HepG2 (cell line): ENCODE data around the gene KATNB1. TPM values are rescaled to one million over a fixed set of nuclear protein-coding genes. Genes with fewer than 3 reads are reported as not detected.

ENCODE experiments used
- ATAC-seq: fragments of 200-7000 bp; cut with Tn5 transposase; 3 replicates; pipeline ENCODE4 v1.9.1; 2020; ENCODE audit warnings: mild to moderate bottlenecking, moderate library complexity
- BruUV-seq: library from RNA; stranded (reverse); fragments of 400-500 nt; replicated peaks from 2 replicates; lab custom pipeline; 2021; lab: Mats Ljungman, UMichigan
- CTCF ChIA-PET: fragments of 300-600 bp; formaldehyde crosslinking; extraction: SDS; loops from one replicate; lab custom pipeline; 2021; ENCODE audit warnings: low total read pairs, inconsistent platforms, low intra/inter-chr PET ratio; lab: Yijun Ruan, JAX
- POLR2A ChIA-PET: fragments of 350-600 bp; sonication (Branson Sonifier 250); formaldehyde crosslinking; loops from one replicate; lab custom pipeline; 2020; ENCODE audit warnings: antibody characterized with exemption, inconsistent platforms; lab: Yijun Ruan, JAX
- DNase-seq: peaks from one replicate; pipeline ENCODE4 v3.0.0-alpha.2; 2015; ENCODE audit warnings: low spot score
- FAIRE-seq: peaks from 3 replicates; lab custom pipeline; 2011; peaks lifted over from hg19 to GRCh38; lab: Jason Lieb, UNC
- H2AFZ ChIP-seq: one replicate; pipeline ENCODE4 v1.6.1; 2011; ENCODE audit warnings: low read length, inconsistent platforms
- H3K27ac ChIP-seq: fragments of 300-600 bp; 3 replicates; pipeline ENCODE4 v1.8.0; 2011; ENCODE audit warnings: mixed run types, mild to moderate bottlenecking, mixed read lengths, low read length, inconsistent platforms; ENCODE audit not compliant: insufficient read depth; ENCODE audit errors: extremely low read length
- H3K27me3 ChIP-seq, 2 experiments: fragments of 200-600 bp in 1 of 2; 2 replicates in 1 of 2; 3 replicates in 1 of 2; pipeline versions ENCODE4 v1.6.0 to v1.8.0; 2011; ENCODE audit warnings: low read length in 2 of 2, mild to moderate bottlenecking in 2 of 2, moderate library complexity in 2 of 2, inconsistent platforms in 1 of 2; ENCODE audit not compliant: insufficient read depth in 2 of 2, control insufficient read depth in 1 of 2
- H3K36me3 ChIP-seq, 2 experiments: fragments of 200-600 bp in 1 of 2; replicated peaks in 1 of 2; 2 replicates in 1 of 2; 3 replicates in 1 of 2; pipeline versions ENCODE4 v1.5.1 to v1.8.0; 2011; ENCODE audit warnings: low read length in 2 of 2, inconsistent platforms in 1 of 2; ENCODE audit not compliant: insufficient read depth in 2 of 2, control insufficient read depth in 1 of 2
- H3K4me1 ChIP-seq: 2 replicates; pipeline ENCODE4 v1.5.1; 2012; ENCODE audit warnings: low read length, inconsistent platforms; ENCODE audit not compliant: insufficient read depth
- H3K4me2 ChIP-seq: 2 replicates; pipeline ENCODE4 v1.6.0; 2011; ENCODE audit warnings: low read depth, low read length, inconsistent platforms
- H3K4me3 ChIP-seq, 3 experiments: fragments of 200-600 bp in 1 of 3; sonication (generic), shearing (Covaris generic) in 1 of 3; replicated peaks in 1 of 3; 2 replicates each; pipeline ENCODE4 v1.5.1; 2011 to 2016; ENCODE audit warnings: low read length in 3 of 3, inconsistent platforms in 2 of 3, low read depth in 2 of 3, mild to moderate bottlenecking in 2 of 3, control low read depth in 1 of 3, mixed read lengths in 1 of 3; ENCODE audit not compliant: insufficient read depth in 1 of 3
- H3K79me2 ChIP-seq: one replicate; pipeline ENCODE4 v1.6.1; 2011; ENCODE audit warnings: low read length, inconsistent platforms; ENCODE audit not compliant: insufficient read depth
- H3K9ac ChIP-seq: 2 replicates; pipeline ENCODE4 v1.6.0; 2011; ENCODE audit warnings: mild to moderate bottlenecking, low read depth, low read length, inconsistent platforms; ENCODE audit not compliant: insufficient read depth
- H3K9me3 ChIP-seq: 2 replicates; pipeline ENCODE4 v1.5.1; 2012; ENCODE audit warnings: mild to moderate bottlenecking, low read length
- H4K20me1 ChIP-seq: 2 replicates; pipeline ENCODE4 v1.6.0; 2011; ENCODE audit warnings: inconsistent platforms, mild to moderate bottlenecking, low read length, moderate library complexity; ENCODE audit not compliant: insufficient read depth
- ARNTL ChIP-seq: sonication (generic); formaldehyde crosslinking; IDR thresholded peaks from 2 replicates; pipeline ENCODE4 v1.4.0; 2020; ENCODE audit warnings: mild to moderate bottlenecking, missing genetic modification reagents
- ELF3 ChIP-seq: IDR thresholded peaks from 2 replicates; pipeline ENCODE4 v1.6.1; 2016; ENCODE audit warnings: missing genetic modification reagents, missing compliant biosample characterization
- FOXO1 ChIP-seq: sonication (generic); formaldehyde crosslinking; IDR thresholded peaks from 2 replicates; pipeline ENCODE4 v1.4.0; 2020; ENCODE audit warnings: missing genetic modification reagents
- NAIF1 ChIP-seq: sonication (generic); formaldehyde crosslinking; IDR thresholded peaks from 2 replicates; pipeline ENCODE4 v1.5.0; 2020; ENCODE audit warnings: mild to moderate bottlenecking, missing genetic modification reagents, borderline replicate concordance
- PHF21A ChIP-seq: sonication (generic); formaldehyde crosslinking; IDR thresholded peaks from 2 replicates; pipeline ENCODE4 v1.5.0; 2020; ENCODE audit warnings: mild to moderate bottlenecking, missing genetic modification reagents
- RXRB ChIP-seq: IDR thresholded peaks from 2 replicates; pipeline ENCODE4 v1.6.1; 2016; ENCODE audit warnings: borderline replicate concordance, missing genetic modification reagents, missing compliant biosample characterization
- SNAI1 ChIP-seq: sonication (generic); formaldehyde crosslinking; IDR thresholded peaks from 2 replicates; pipeline ENCODE4 v1.5.0; 2020; ENCODE audit warnings: mild to moderate bottlenecking, missing genetic modification reagents, borderline replicate concordance
- ZBTB7B ChIP-seq: sonication (generic); formaldehyde crosslinking; IDR thresholded peaks from 2 replicates; pipeline ENCODE4 v1.4.0; 2020; ENCODE audit warnings: missing genetic modification reagents
- ZFP41 ChIP-seq: sonication (generic); formaldehyde crosslinking; IDR thresholded peaks from 2 replicates; pipeline ENCODE4 v1.4.0; 2020; ENCODE audit warnings: mild to moderate bottlenecking, missing genetic modification reagents, borderline replicate concordance
- ZNF281 ChIP-seq: sonication (generic); formaldehyde crosslinking; IDR thresholded peaks from 2 replicates; pipeline ENCODE4 v1.4.0; 2020; ENCODE audit warnings: missing genetic modification reagents, borderline replicate concordance
- ZNF292 ChIP-seq: sonication (generic); formaldehyde crosslinking; IDR thresholded peaks from 2 replicates; pipeline ENCODE4 v1.8.1; 2022; ENCODE audit warnings: mild to moderate bottlenecking, low read depth, missing genetic modification reagents, borderline replicate concordance
- ZNF33A ChIP-seq: sonication (generic); formaldehyde crosslinking; IDR thresholded peaks from 2 replicates; pipeline ENCODE4 v1.5.1; 2020; ENCODE audit warnings: missing genetic modification reagents, mild to moderate bottlenecking, moderate library complexity, borderline replicate concordance
- ZNF460 ChIP-seq: sonication (generic); formaldehyde crosslinking; IDR thresholded peaks from 2 replicates; pipeline ENCODE4 v1.5.1; 2020; ENCODE audit warnings: missing genetic modification reagents, mild to moderate bottlenecking, borderline replicate concordance
- ZNF598 ChIP-seq: sonication (generic); formaldehyde crosslinking; IDR thresholded peaks from 2 replicates; pipeline ENCODE4 v1.5.1; 2020; ENCODE audit warnings: mild to moderate bottlenecking, missing genetic modification reagents, borderline replicate concordance
- ZNF605 ChIP-seq: sonication (generic); formaldehyde crosslinking; IDR thresholded peaks from 2 replicates; pipeline ENCODE4 v1.8.0; 2022; ENCODE audit warnings: mild to moderate bottlenecking, missing genetic modification reagents
- ZSCAN30 ChIP-seq: sonication (generic); formaldehyde crosslinking; IDR thresholded peaks from 2 replicates; pipeline ENCODE4 v1.5.0; 2020; ENCODE audit warnings: mild to moderate bottlenecking, missing genetic modification reagents
- WGBS: methylation state at CpG from one replicate; pipeline ENCODE4 v1.1.6; 2017; ENCODE audit warnings: low lambda C conversion rate; 5-methylcytosine and 5-hydroxymethylcytosine counted together
- in situ Hi-C: cut with HindIII; loops from 2 replicates; pipeline ENCODE4 v1.10.0; 2017; ENCODE audit warnings: low pct_unique_long_range_greater_than_20kb; ENCODE audit not compliant: extremely low pct_ligation_motif_present
- intact Hi-C: fragments of 100-400 bp; cut with micrococcal nuclease; formaldehyde crosslinking; loops from one replicate; pipeline ENCODE4 v1.10.0; 2022; ENCODE audit not compliant: unreplicated experiment
- polyA plus RNA-seq, 8 experiments: library from polyadenylated mRNA; depleted of rRNA in 3 of 8; stranded (reverse) in 7 of 8; unstranded in 1 of 8; fragments of >200 nt; fragmentation: Illumina TruSeq in 4 of 8; extraction: Trizol in 4 of 8; gene quantifications; 2 replicates each; pipeline versions ENCODE4 v1.2.1 to v1.2.3, GENCODE V29; 2011 to 2016; ENCODE audit warnings: low read depth in 4 of 8, missing spikeins in 1 of 8, mixed read lengths in 1 of 8; ENCODE audit not compliant: insufficient read depth in 1 of 8
- total RNA-seq, 5 experiments: library from RNA; depleted of rRNA; stranded (reverse); fragments of >200 nt; fragmentation: Illumina TruSeq; extraction: Trizol; gene quantifications; 2 replicates each; pipeline ENCODE4 v1.2.3, GENCODE V29; 2016; ENCODE audit warnings: low read depth in 1 of 5

KATNB1 gene
- total and polyA plus RNA-seq, 2 of the 13 experiments (the other 11 are each of a cell fraction or from before 2014, with no cell fraction given): 31.5 to 43.5 TPM

- TF ChIP-seq RXRB (CRISPR knock-in tag) (peak; percentile 81), ELF3 (CRISPR knock-in tag) (peak; percentile 70), ZBTB7B (CRISPR knock-in tag) (peak; percentile 86; the same call in 1 of the 2 replicates), PHF21A (CRISPR knock-in tag) (peak; percentile 71), SNAI1 (peak; percentile 73; the same call in 1 of the 2 replicates), ZNF460 (CRISPR knock-in tag) (peak; percentile 85; the same call in 1 of the 2 replicates), FOXO1 (CRISPR knock-in tag) (peak; percentile 96)
These were observed 47.1 kb downstream of the KATNB1 start (continued) for GRCh38 chr16:57782607-57783055.

- Histone ChIP-seq H3K4me3 (no peak overlapping the region; a peak in 1 of 6 replicates), H3K4me2 (peak overlapping the region; percentile 64), H2AFZ (no peak overlapping the region), H3K36me3 (peaks cover 7 to 18% of the 10 kb centered on the region in 2 experiments; a peak in 4 of 5 replicates), H3K27me3 (no peaks in the 10 kb centered on the region), H3K9me3 (no peaks in the 10 kb centered on the region), H3K27ac (peak overlapping the region; percentile 81)
- FAIRE-seq: no peak
- POLR2A ChIA-PET: interaction anchor here (1.1 to 8.1 kb wide), 20 partner anchors 16 to 242 kb away, joined by 3 to 141 read pairs (median 6); partner anchors contain the start of genes KATNB1, KIFC3, USB1 and ZNF319
- intact Hi-C loops: loop anchor here (2.0 to 5.0 kb wide), 3 partner anchors 58 to 79 kb away; no protein-coding TSS in a partner anchor
- BruUV-seq: no TSS peak
- no peak for DNase-seq
- TF ChIP-seq ZFP41 (no peak), ZSCAN30 (CRISPR knock-in tag) (0 out of 2 replicates have a peak, but pooled peaks have one; percentile 17), ZNF33A (CRISPR knock-in tag) (peak; percentile 77; the same call in 1 of the 2 replicates), NAIF1 (CRISPR knock-in tag) (0 out of 2 replicates have a peak, but pooled peaks have one; percentile 51), ZNF292 (peak; percentile 4; the same call in 1 of the 2 replicates), ZNF281 (CRISPR knock-in tag) (0 out of 2 replicates have a peak, but pooled peaks have one; percentile 2), ZNF598 (CRISPR knock-in tag) (no peak), ZNF605 (CRISPR knock-in tag) (0 out of 2 replicates have a peak, but pooled peaks have one; percentile 26), ARNTL (CRISPR knock-in tag) (0 out of 2 replicates have a peak, but pooled peaks have one; percentile 13)
- TF ChIP-seq, all 625 proteins: peak for 7
- H4K20me1 ChIP-seq: no peaks in the 10 kb centered on the region
- in situ Hi-C loops: no loop called here
- peaks cover 3% of the 10 kb centered on the region for H3K79me2 ChIP-seq
- peaks cover 53% of the 10 kb centered on the region for H3K4me1 ChIP-seq
- WGBS: 70% methylated on average over 4 of the region's 4 CpGs
- CTCF ChIA-PET: interaction anchor here (1.5 kb wide), 1 partner anchor 134 kb away, joined by 5 read pairs; no protein-coding TSS in a partner anchor
- H3K9ac ChIP-seq: no peak overlapping the region
- no peak for ATAC-seq
These were observed 47.5 kb downstream of the KATNB1 start for GRCh38 chr16:57783116-57783515.
